SU-DHL-6 (cell line): Measurements from ENCODE around the gene WIPF3.

Experiments used
- H2AFZ ChIP-seq: fragments of 200-600 bp; sonication (generic); 2 replicates; pipeline ENCODE4 v1.6.1; 2014; ENCODE audit warnings: low read depth, mild to moderate bottlenecking, moderate library complexity, mixed read lengths, antibody characterized with exemption, low read length; ENCODE audit not compliant: severe bottlenecking
- H3F3A ChIP-seq: fragments of 200-600 bp; shearing (Covaris generic); 2 replicates; pipeline ENCODE4 v1.6.0; 2016; ENCODE audit warnings: antibody characterized with exemption, mild to moderate bottlenecking; ENCODE audit not compliant: insufficient read depth
- H3K27ac ChIP-seq: fragments of 200-600 bp; sonication (generic); 2 replicates; pipeline ENCODE4 v1.5.1; 2016; ENCODE audit warnings: low read depth, mild to moderate bottlenecking, low read length, moderate library complexity, mixed read lengths
- H3K27me3 ChIP-seq: fragments of 200-600 bp; sonication (generic), shearing (Covaris generic); 2 replicates; pipeline ENCODE4 v1.6.0; 2014; ENCODE audit warnings: mild to moderate bottlenecking, low read length
- H3K36me3 ChIP-seq: fragments of 200-600 bp; sonication (generic); 2 replicates; pipeline ENCODE4 v1.6.1; 2014; ENCODE audit warnings: mild to moderate bottlenecking, low read length, mixed read lengths
- H3K4me2 ChIP-seq: fragments of 300-600, 200-600 bp; shearing (Covaris generic), sonication (generic); 2 replicates; pipeline ENCODE4 v1.6.0; 2014; ENCODE audit warnings: low read length, low read depth, mild to moderate bottlenecking; ENCODE audit not compliant: poor library complexity, severe bottlenecking
- H3K4me3 ChIP-seq: fragments of 200-600 bp; sonication (generic); 2 replicates; pipeline ENCODE4 v1.5.1; 2014; ENCODE audit warnings: antibody characterized with exemption, low read length, mild to moderate bottlenecking, mixed read lengths; ENCODE audit not compliant: insufficient read depth, poor library complexity, severe bottlenecking
- H3K79me2 ChIP-seq: fragments of 200-600 bp; sonication (generic); 2 replicates; pipeline ENCODE4 v1.6.1; 2014; ENCODE audit warnings: mild to moderate bottlenecking, low read length, moderate library complexity; ENCODE audit not compliant: insufficient read depth
- H3K9ac ChIP-seq: fragments of 200-600 bp; sonication (generic); 2 replicates; pipeline ENCODE4 v1.7.0; 2014; ENCODE audit warnings: mild to moderate bottlenecking, low read length
- H3K9me2 ChIP-seq: fragments of 200-600 bp; sonication (generic); replicated peaks from 2 replicates; pipeline ENCODE4 v1.6.1; 2014; ENCODE audit warnings: low read length; ENCODE audit not compliant: insufficient read depth
- H3K9me3 ChIP-seq: fragments of 200-600 bp; sonication (generic); 2 replicates; pipeline ENCODE4 v1.6.1; 2014; ENCODE audit warnings: low read length, mixed read lengths; ENCODE audit not compliant: insufficient read depth
- H4K20me1 ChIP-seq: fragments of 200-600 bp; sonication (generic); 2 replicates; pipeline ENCODE4 v1.6.1; 2014; ENCODE audit warnings: low read depth, mild to moderate bottlenecking, antibody characterized with exemption, low read length, moderate library complexity, mixed read lengths
- EZH2phosphoT487 ChIP-seq: fragments of 200-600 bp; sonication (generic), shearing (Covaris generic); conservative IDR thresholded peaks from 2 replicates; pipeline ENCODE4 v1.6.1; 2018; ENCODE audit warnings: mild to moderate bottlenecking, antibody characterized with exemption, low read length, moderate library complexity, mixed read lengths
- TF ChIP-seq, protein P1 (sequence below): fragments of 200-600 bp; sonication (generic); IDR thresholded peaks from one replicate; pipeline ENCODE4 v1.5.1; 2017; ENCODE audit warnings: antibody characterized with exemption, mild to moderate bottlenecking, low read length, moderate library complexity; ENCODE audit not compliant: insufficient read depth, poor library complexity, severe bottlenecking

The WIPF3 gene

DNA sequence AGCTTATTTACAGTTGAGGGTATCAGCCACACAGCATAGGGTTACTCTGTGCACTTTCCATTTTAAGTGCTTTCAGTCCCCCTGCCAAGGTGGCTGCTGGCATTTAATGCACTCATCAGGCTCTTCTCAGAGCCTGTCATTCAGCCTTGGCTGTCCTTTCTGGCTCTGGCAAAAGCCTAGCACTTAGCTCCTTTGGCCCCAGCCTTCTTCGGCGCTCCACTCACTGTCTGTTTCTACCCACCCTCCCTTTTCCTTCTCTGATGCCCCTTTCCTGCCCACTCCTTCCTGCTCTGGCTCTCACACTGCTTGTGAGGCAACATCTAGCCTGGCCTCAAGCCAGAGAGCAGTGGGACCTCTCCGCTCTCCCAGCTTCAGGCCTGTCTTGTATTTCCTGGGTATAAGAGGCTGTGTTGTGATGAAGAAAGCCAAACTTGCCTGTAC lies 60.2 kb downstream of the WIPF3 start:
- Histone ChIP-seq H4K20me1 (no peaks in the 10 kb centered on the region), H3K27me3 (no peaks in the 10 kb centered on the region), H3K4me3 (no peak overlapping the region), H3K36me3 (no peaks in the 10 kb centered on the region), H3K9ac (no peak overlapping the region), H3K27ac (no peak overlapping the region), H3K9me3 (no peaks in the 10 kb centered on the region), H2AFZ (no peak overlapping the region), H3K4me2 (no peak overlapping the region), H3F3A (no peaks in the 10 kb centered on the region), H3K79me2 (no peaks in the 10 kb centered on the region), H3K9me2 (no peaks in the 10 kb centered on the region)
- TF ChIP-seq, protein P1, sequence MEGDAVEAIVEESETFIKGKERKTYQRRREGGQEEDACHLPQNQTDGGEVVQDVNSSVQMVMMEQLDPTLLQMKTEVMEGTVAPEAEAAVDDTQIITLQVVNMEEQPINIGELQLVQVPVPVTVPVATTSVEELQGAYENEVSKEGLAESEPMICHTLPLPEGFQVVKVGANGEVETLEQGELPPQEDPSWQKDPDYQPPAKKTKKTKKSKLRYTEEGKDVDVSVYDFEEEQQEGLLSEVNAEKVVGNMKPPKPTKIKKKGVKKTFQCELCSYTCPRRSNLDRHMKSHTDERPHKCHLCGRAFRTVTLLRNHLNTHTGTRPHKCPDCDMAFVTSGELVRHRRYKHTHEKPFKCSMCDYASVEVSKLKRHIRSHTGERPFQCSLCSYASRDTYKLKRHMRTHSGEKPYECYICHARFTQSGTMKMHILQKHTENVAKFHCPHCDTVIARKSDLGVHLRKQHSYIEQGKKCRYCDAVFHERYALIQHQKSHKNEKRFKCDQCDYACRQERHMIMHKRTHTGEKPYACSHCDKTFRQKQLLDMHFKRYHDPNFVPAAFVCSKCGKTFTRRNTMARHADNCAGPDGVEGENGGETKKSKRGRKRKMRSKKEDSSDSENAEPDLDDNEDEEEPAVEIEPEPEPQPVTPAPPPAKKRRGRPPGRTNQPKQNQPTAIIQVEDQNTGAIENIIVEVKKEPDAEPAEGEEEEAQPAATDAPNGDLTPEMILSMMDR: no peak
- no peak for TF ChIP-seq EZH2phosphoT487

DNA sequence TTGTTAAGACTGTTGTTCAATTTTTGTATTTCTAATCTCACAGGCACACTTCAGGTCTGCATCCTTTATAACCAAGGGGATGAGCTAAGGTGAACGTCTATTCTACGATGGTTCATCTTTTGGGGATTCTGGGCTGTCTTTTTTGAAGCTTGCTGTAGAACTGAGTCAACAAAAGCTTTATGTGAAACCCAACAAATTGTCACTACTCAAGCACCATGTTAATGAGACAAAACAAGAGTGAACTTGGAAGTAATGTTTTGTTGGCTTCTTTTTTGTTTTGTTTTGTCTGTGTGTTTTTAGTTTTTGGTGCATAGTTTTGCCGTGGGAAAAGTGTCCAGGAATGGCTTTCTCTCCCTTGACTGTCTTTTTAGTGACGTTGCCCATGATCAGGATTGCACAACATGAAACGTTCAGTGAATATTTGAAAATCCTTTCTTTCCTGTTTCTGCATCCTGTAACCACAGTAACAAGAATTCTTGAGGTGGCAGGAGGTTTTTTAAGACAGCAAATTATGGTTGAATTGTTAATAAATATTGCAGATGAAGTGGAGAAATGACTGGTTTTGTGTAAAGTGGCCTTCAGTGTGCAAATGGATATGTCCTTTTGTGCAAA lies 65.6 kb downstream of the WIPF3 start:
- Histone ChIP-seq H3K27me3 (no peaks in the 10 kb centered on the region), H3K9me2 (no peaks in the 10 kb centered on the region), H3K4me3 (no peak overlapping the region), H4K20me1 (no peaks in the 10 kb centered on the region), H3K4me2 (no peak overlapping the region), H3K79me2 (no peaks in the 10 kb centered on the region), H3F3A (no peaks in the 10 kb centered on the region), H3K9me3 (no peaks in the 10 kb centered on the region), H3K9ac (no peak overlapping the region), H2AFZ (no peak overlapping the region), H3K27ac (no peak overlapping the region), H3K36me3 (no peaks in the 10 kb centered on the region)
- TF ChIP-seq, protein P1: no peak
- TF ChIP-seq EZH2phosphoT487: no peak

DNA sequence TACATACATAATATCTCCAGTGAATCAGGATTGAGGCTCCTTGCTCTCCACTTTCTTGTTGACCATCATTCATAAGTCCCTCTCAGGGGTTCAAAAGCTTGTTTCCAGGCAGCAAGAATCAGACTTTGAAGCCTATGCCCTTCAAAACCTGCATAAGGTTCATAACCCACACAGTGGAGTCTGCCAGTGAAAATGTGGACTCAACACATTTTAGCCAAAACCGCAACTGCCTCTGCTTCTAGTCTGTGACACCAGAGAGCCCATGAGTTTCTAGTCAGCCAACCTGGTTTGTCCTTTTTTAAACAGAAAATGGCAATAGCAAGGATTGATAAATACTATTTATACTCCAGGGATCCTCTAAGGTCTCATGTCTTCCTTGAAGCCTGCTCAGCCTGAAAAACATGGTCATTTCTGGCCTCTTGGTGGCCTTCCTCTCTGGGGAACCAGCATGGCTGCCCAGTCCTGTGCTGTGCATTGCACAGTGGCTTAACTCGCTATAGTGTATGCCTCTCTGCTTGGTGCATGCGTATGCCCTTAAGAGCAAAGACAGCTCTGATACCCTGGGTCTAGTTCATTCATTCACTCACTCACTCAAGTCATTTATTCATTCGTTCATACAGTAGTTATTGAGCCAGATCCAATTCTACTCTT lies 67.5 kb downstream of the WIPF3 start:
- Histone ChIP-seq H3K4me2 (no peak overlapping the region), H4K20me1 (no peaks in the 10 kb centered on the region), H3K9me3 (no peaks in the 10 kb centered on the region), H3K9me2 (no peaks in the 10 kb centered on the region), H3K9ac (no peak overlapping the region), H3K36me3 (no peaks in the 10 kb centered on the region), H3K27me3 (no peaks in the 10 kb centered on the region), H3F3A (no peaks in the 10 kb centered on the region), H3K4me3 (no peak overlapping the region), H2AFZ (no peak overlapping the region), H3K27ac (no peak overlapping the region), H3K79me2 (no peaks in the 10 kb centered on the region)
- TF ChIP-seq, protein P1: no peak
- no peak for TF ChIP-seq EZH2phosphoT487
